Measurements from ENCODE around the gene FALEC. TPM values are rescaled to one million over a fixed set of nuclear protein-coding genes. Genes with fewer than 3 reads are reported as not detected.
A peak's percentile ranks its signal among the peaks of the same experiment; 100 is the strongest.

FALEC gene
- total RNA-seq, 2 donors from 2014 or later: 0.70 to 1.6 TPM

GRCh38 chr1:150548324-150548631 is 32.7 kb downstream of the FALEC start:
- no peaks in the 10 kb centered on the region for H3K9me3 Mint-ChIP-seq
- H3K36me3 ChIP-seq (ENCODE audit: control insufficient read depth, insufficient read depth, low read length): no peaks in the 10 kb centered on the region
- WGBS, 2 experiments (ENCODE audit: insufficient coverage in 1 of 2, insufficient read length in 1 of 2): 90% methylated on average over 2 of the region's 4 CpGs; no CpG with 5 or more reads in 1 of the 2 experiments
- peak overlapping the region; percentile 44 for H3K9ac ChIP-seq (ENCODE audit: extremely low read depth, low read length, poor library complexity, severe bottlenecking)
- H3K27ac ChIP-seq (ENCODE audit: low read depth, low read length): no peak overlapping the region
- H3K4me3 Mint-ChIP-seq: peak overlapping the region; percentile 43
- H3K4me1 Mint-ChIP-seq: peaks cover 14% of the 10 kb centered on the region
- H3K27me3 Mint-ChIP-seq (ENCODE audit: insufficient read depth): peaks cover 27% of the 10 kb centered on the region
- DNase-seq: no peak
- H3K4me3 ChIP-seq (ENCODE audit: low read length): peak overlapping the region; percentile 83
- H3K9me3 ChIP-seq (ENCODE audit: control insufficient read depth, low read length): no peaks in the 10 kb centered on the region
- TF ChIP-seq CTCF (conservative IDR thresholded peaks at IDR 0.05): no peak
- H3K4me1 ChIP-seq (ENCODE audit: control insufficient read depth, insufficient read depth, low read length): peaks cover 6% of the 10 kb centered on the region
- H3K36me3 Mint-ChIP-seq (ENCODE audit: low read depth): no peaks in the 10 kb centered on the region
- no peak overlapping the region for H3K27ac Mint-ChIP-seq
- no peaks in the 10 kb centered on the region for H3K27me3 ChIP-seq (ENCODE audit: control insufficient read depth, insufficient read depth, low read length, poor library complexity, severe bottlenecking)

DNA sequence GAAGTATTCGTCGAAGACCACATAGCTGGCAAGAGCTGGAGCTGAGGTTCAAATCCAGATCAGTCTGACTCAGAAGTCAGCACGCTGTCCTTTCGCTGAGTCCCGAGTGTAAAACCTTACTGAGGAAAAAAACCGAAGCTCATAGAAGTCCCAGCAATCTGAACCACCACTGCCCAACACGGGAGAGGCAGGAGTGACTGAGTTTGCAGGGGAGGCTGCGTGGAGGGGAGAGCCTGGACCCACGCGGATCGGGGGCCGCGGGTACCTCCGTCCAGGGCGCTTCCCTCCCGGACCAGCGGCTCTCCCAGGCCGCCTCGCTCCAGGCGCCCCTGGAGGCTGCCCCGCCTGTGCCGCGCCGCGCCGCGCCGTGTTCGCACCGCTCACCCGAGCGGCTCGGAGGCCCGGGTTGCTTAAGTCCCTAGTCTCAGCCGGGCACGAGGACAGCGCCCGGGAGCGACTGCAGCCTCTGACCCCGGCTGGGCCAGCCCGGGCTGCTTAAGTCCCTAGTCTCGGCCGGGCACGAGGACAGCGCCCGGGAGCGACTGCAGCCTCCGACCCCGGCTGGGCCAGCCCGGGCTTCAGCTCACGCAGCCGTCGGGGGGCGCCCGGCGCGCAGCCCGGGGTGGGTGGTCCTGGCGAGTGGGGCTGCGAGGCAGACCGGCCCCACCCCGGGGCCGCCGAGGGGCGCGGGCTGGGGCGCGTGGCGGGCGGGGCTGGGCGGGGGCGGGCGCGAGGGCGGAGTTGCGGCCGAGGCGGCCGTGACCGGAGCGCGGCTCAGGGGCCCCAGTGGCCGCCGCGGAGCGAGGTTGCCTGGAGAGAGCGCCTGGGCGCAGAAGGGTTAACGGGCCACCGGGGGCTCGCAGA is 33.3 kb downstream of the FALEC start, which contains the start of gene ADAMTSL4:
Gene ADAMTSL4 (plus strand): TSS at position 777 of the 864 bp plus-strand sequence. CDS start 2,881 bp downstream, outside the sequence.
- WGBS, 2 experiments (ENCODE audit: insufficient coverage in 1 of 2, insufficient read length in 1 of 2): 2 to 4% methylated on average over 23 to 91 of the region's 91 CpGs
- Histone ChIP-seq H3K36me3 (ENCODE audit: control insufficient read depth, insufficient read depth, low read length) (no peaks in the 10 kb centered on the region), H3K27me3 (ENCODE audit: control insufficient read depth, insufficient read depth, low read length, poor library complexity, severe bottlenecking) (no peaks in the 10 kb centered on the region), H3K9me3 (ENCODE audit: control insufficient read depth, low read length) (no peaks in the 10 kb centered on the region), H3K27ac (ENCODE audit: low read depth, low read length) (no peak within 1 kb of the TSS), H3K4me1 (ENCODE audit: control insufficient read depth, insufficient read depth, low read length) (peaks cover 3% of the 10 kb centered on the region), H3K4me3 (ENCODE audit: low read length) (peak within 1 kb of the TSS; percentile 83), H3K9ac (ENCODE audit: extremely low read depth, low read length, poor library complexity, severe bottlenecking) (peak within 1 kb of the TSS; percentile 44)
- peaks cover 9% of the 10 kb centered on the region for H3K4me1 Mint-ChIP-seq
- peak within 1 kb of the TSS; percentile 80 for H3K27ac Mint-ChIP-seq
- TF ChIP-seq CTCF (conservative IDR thresholded peaks at IDR 0.05): peak; percentile 55
- H3K27me3 Mint-ChIP-seq (ENCODE audit: insufficient read depth): peaks cover 27% of the 10 kb centered on the region
- H3K36me3 Mint-ChIP-seq (ENCODE audit: low read depth): no peaks in the 10 kb centered on the region
- peak; percentile 87 for DNase-seq
- H3K4me3 Mint-ChIP-seq: peak within 1 kb of the TSS; percentile 58
- no peaks in the 10 kb centered on the region for H3K9me3 Mint-ChIP-seq

GRCh38 chr1:150549496-150550221 is 34.1 kb downstream of the FALEC start:
- peak overlapping the region; percentile 58 for H3K4me3 Mint-ChIP-seq
- H3K27me3 ChIP-seq (ENCODE audit: control insufficient read depth, insufficient read depth, low read length, poor library complexity, severe bottlenecking): no peaks in the 10 kb centered on the region
- H3K9ac ChIP-seq (ENCODE audit: extremely low read depth, low read length, poor library complexity, severe bottlenecking): no peak overlapping the region
- H3K27ac Mint-ChIP-seq: peak overlapping the region; percentile 80
- H3K27me3 Mint-ChIP-seq (ENCODE audit: insufficient read depth): peaks cover 27% of the 10 kb centered on the region
- no peaks in the 10 kb centered on the region for H3K9me3 ChIP-seq (ENCODE audit: control insufficient read depth, low read length)
- H3K4me1 Mint-ChIP-seq: peaks cover 8% of the 10 kb centered on the region
- H3K9me3 Mint-ChIP-seq: no peaks in the 10 kb centered on the region
- peak; percentile 78 for DNase-seq
- 29 to 49% methylated on average over 16 to 43 of the region's 43 CpGs for WGBS, 2 experiments (ENCODE audit: insufficient coverage in 1 of 2, insufficient read length in 1 of 2)
- H3K27ac ChIP-seq (ENCODE audit: low read depth, low read length): no peak overlapping the region
- peak overlapping the region; percentile 60 for H3K4me3 ChIP-seq (ENCODE audit: low read length)
- H3K36me3 Mint-ChIP-seq (ENCODE audit: low read depth): no peaks in the 10 kb centered on the region
- no peak for TF ChIP-seq CTCF (conservative IDR thresholded peaks at IDR 0.05)
- H3K4me1 ChIP-seq (ENCODE audit: control insufficient read depth, insufficient read depth, low read length): peaks cover 3% of the 10 kb centered on the region
- no peaks in the 10 kb centered on the region for H3K36me3 ChIP-seq (ENCODE audit: control insufficient read depth, insufficient read depth, low read length)

Measured in endodermal cell (in vitro differentiated cells).